Measurements from ENCODE around the gene SLC1A5.
A peak's percentile ranks its signal among the peaks of the same experiment; 100 is the strongest.

SLC1A5 gene

DNA sequence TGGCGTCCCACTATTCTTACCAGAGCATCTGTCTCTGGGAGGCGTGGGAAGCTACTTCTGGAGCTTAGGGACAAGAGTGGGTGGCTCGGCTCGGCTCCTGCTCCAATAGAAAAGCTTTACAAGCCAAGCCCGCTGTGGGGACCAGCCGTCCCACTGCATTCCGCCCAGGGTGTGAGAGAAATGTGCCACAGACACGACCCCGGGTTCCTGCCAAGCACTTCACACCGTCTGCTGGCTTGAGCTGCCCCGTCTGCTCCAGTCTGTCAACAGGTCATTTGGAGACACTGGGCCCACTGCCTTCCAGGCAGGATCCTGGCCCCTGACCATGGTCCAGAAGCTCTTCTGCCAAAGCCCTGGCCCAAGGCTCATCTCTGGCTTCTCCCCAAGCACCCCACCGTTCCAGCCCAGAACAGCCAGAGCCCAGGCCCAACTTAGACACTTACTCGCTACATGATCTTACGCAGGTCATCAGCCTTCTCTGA lies 49.1 kb downstream of the SLC1A5 start:
- DNase-seq = no peak

- DNase-seq = no peak
These were observed 50.6 kb downstream of the SLC1A5 start for GRCh38 chr19:46737761-46738171.

DNA sequence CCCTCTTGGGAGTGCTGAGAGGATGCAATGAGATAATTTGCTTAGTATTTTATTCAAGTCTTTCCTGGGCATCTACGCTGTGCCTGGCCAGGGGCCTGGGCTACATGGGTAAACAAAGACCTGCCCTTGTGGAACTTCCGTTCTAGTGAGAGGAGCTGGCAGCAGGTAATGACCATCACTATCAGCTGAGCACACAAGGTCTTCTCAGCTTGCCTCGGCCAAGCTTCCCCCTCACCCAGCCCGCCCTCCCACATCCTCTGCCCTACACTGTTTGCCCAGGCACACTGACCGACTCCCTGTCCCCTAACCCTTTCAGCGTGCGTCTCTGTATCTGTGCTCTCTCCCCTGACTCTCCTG lies 51.1 kb downstream of the SLC1A5 start:
- DNase-seq = no peak

DNA sequence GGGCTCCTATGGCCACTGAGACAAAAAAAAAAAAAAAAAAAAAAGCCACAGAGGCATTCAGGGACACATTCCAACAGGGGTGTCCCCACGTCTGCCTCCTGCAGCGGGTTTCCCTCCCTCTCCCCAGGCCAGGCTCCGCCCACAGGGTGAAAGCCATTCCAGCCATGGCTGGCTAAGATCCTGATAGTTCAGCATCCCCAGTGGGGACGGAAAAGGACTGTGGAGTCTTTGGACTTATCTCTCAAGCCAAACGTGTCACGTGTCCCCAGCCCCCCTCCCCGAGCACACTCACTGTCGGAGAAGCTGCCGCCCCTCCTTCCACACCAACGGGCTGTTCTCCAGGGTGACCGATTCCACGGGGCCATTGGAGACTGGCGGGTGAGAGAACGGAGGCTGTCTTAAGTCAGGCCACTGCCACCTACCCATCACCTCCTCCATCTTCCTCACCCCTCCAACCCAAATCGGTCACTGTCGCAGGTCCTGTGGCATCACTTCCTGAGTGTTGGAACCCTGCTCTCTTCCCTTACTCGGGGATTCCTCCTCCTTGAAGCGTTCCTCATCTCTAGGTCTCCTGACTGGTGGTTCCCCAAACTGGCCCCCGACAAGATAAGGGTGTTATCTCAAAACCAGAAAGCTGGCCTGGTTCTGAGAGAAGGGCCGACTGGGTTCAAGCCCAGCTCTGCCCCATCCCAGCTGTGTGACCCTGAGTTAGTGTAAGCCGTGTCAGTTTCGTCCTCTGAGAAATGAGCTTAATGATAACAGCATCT lies 51.7 kb downstream of the SLC1A5 start:
- DNase-seq = no peak

- DNase-seq = no peak
These were observed 54.6 kb downstream of the SLC1A5 start for GRCh38 chr19:46733690-46734292.

DNA sequence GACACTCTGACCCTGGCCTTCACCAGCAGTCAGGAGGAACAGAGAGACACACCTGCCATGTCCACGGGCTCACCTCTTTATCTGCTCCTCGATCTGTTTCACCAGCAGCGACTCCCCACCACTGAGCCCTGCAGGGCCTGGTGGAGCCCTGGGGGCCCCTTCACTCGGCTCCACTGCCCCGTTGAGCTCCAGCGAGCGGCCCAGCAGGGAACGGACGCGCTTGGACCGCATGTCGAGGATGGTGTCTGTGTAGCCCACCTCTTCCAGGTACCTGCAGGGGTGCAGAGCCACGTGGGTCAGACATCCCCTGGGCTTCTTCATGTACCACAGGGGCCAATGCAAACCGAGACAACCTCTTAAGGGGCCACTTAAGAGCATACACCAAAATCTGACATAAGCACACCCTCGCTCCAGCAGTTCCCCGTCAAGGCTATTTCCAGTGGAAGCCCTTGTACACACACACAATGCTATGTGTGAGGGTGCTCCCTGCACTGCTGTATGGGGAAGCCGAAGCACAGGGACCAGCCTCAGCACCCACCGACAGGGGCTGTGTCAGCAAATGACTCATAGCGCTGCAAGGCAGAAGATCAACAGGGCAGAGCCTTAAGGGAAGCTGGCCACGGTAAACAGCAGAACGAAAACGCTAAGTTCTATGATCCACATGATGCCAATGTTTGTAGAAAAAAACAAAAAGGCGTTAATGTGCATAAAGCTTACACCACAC lies 55.3 kb downstream of the SLC1A5 start:
- no peak for DNase-seq

DNA sequence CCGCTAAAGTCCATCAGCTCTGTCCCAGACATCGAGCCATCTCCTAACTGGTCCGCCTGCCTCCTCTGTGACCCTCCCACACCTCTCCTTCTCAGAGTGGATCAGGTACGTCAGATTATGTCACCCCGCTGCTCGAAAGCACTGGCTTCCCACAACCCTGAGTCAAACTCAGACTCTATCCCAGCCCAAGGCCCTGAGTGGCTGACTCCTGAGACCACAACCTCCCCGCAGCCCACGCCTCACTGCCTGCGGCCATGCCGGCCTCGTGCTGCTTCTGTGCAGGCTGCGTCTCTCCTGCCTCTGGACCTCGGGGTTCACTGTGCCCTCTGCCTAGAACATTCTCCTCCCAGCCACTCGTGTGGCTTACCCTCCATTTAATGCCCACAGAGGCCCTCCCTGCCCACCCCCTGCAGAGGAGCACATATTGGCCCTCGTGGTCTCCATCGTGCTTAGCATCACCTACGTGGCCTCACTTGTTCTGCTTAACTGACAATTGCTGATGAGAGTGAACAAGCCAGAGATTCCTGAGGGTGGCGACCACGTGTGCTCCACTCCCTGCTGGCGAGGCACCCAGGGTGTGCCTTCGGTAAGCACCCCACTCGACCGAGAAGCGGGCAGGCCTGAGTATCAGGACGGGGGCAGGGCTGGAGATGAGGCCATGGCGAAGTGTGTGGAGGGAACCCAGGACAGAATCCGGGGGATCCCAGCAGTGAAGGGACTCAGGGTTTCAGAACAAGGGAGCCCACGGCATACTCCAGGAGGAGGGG lies 56.0 kb downstream of the SLC1A5 start:
- no peak for DNase-seq

DNA sequence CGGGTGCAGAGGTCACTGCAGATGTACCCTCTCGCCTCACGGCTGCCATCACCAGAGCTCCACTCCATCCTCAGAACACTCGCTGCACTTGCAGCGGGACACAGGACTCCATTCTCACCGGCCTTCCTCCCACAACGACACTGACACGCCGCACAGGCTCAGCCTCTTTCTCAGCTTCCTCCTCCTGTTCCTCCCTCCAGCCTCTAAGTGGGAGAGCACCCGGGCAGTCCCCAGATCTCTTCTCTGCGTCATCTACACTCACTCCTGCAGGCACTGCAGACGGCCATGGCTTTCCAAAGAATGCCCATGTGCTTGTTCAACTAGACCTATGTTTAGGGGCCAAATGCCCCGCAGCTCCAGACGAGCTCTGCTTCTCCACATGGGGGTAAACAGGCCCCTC lies 56.8 kb downstream of the SLC1A5 start:
- DNase-seq = no peak

GRCh38 chr19:46731007-46731501 lies 57.3 kb downstream of the SLC1A5 start:
- no peak for DNase-seq

DNA sequence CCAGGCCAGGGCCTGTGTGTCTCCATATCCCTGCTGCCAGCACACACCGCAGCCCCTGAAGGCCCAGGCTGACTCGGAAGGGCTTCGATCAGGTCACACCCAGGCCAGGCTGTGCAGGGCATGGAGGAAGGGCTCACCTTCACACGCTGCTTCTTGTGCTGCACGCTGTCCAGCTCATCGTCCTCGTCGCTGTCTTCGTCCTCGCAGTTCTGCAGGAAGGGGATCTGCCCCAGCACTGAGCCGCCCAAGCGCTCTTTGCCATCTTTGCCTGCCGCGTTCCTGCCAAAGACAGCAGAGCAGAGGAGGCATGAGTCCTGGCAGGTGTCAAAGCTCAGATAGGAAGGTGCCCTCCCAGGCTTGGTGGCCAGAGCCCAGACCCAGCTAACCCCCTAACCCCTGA lies 57.8 kb downstream of the SLC1A5 start:
- no peak for DNase-seq

DNA sequence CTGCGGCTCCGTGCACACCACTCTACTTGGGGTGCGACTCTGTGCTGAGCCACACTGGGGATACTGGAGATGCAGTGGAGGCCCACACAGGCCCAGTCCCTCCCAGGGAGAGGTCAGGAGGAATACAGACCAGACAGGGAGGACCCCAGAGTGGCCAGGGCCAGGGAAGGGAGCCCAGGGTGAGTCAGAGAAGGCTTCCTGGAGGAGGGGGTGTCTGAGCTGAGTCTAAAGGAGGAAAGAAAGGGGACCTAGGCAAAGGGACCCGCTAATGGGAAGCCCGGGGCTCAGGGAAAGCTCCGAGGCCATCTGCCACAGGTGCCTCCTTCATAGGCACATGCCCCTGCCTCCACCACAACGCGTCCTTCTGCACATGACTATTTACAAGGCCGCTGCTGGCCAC lies 58.2 kb downstream of the SLC1A5 start:
- DNase-seq = no peak

DNA sequence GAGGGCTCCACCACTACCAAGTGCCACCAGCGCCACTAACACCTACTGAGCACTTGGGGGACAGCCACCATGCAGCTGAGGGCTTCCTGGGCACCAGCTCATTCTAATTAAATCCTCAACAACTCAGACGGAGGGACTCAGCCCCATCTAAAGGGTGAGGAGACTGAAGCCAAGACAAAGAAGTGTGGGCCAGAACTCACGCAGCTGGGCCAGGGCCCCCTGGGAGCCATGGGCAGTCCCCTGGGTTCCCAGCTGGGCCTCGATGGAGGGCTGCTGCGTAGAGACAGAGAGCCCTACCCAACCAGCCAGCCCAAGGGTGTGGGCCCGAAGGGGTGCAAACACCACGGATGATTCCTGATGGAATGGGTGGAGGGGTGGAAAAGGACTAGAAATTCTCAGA lies 58.7 kb downstream of the SLC1A5 start:
- DNase-seq = no peak

GRCh38 chr19:46728693-46729339 lies 59.6 kb downstream of the SLC1A5 start:
- peak; percentile 93 for DNase-seq

GRCh38 chr19:46728208-46728607 lies 60.2 kb downstream of the SLC1A5 start:
- DNase-seq = no peak

- DNase-seq = no peak
These were observed 60.6 kb downstream of the SLC1A5 start for GRCh38 chr19:46727757-46728156.

- no peak for DNase-seq
These were observed 61.4 kb downstream of the SLC1A5 start for GRCh38 chr19:46726971-46727501.

GRCh38 chr19:46726551-46726950 lies 61.8 kb downstream of the SLC1A5 start:
- no peak for DNase-seq

GRCh38 chr19:46725859-46726393 lies 62.5 kb downstream of the SLC1A5 start:
- DNase-seq = no peak

DNA sequence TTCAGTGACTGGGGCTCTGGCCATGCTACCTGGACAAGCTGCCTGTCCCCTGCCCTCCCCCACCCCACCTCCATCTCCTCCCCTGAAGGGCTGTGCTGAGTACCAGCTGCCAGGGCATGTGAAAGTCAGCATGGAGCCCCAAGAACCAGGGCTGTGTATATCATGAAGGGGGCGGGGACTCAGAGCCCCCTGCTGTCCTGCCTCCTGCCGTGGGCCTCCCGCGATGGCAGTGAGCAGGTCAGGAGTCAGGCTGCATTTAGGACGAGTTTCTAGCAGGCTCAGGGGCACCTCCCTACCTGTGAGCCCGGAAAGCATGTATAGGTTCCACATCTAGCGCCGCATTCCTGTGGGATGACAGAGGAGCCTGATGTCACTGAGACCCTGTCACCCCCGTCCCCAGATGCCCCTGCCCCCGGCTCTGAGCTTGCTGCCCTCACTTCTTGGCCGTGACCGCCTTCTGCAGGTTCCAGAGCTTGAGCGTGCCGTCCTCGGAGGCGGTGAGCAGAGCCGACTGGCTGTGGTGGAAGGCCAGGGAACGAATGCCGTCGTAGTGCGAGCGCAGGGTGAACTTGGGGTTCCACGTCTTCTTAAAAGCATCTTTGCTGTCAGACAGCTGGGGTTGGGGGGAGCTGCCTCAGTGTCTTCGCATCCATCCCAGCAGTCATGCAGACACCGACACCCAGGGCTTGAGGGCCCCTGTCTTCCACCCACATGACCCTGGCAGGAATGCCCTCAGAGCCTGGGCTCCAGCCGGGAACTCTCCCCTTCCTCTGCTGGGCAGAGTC lies 63.2 kb downstream of the SLC1A5 start:
- DNase-seq = no peak

Data from activated CD8-positive, alpha-beta memory T cell treated with anti-CD3 and anti-CD28 coated beads for 24 hours (primary cell).